ENCODE data around the gene ALDH3B1.

The ALDH3B1 gene

GRCh38 chr11:68030318-68031143 lies 20.4 kb downstream of the ALDH3B1 start, which contains the start of gene NDUFS8:
Gene NDUFS8, plus strand, starts transcription at chr11:68030681. Its CDS starts 1,471 bp downstream, at chr11:68032152.
- no peaks in the 10 kb centered on the region for H3K9me3 Mint-ChIP-seq
- H3K27ac Mint-ChIP-seq = peak within 1 kb of the TSS; percentile 99
- peaks cover 53% of the 10 kb centered on the region for H3K36me3 Mint-ChIP-seq (ENCODE audit: low read depth)
- H3K4me3 Mint-ChIP-seq = peak within 1 kb of the TSS; percentile 95
- H3K27me3 Mint-ChIP-seq = no peaks in the 10 kb centered on the region
- DNase-seq = peak; percentile 98
- peaks cover 26% of the 10 kb centered on the region for H3K4me1 Mint-ChIP-seq (ENCODE audit: low read depth)

DNA sequence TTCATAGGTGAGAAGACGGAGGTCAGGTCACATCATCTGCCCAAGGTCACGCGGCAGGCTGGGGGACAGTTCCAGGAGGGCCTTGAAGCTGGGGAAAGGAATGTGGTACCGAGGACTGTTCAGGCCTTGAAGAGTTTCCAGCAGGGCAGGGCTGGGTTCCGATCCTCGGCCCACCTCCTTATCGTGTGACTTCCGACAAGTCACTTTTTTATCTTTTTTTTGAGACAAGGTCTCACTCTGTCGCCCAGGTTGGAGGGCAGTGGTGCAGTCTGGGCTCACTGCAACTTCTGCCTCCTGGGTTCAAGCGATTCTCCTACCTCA lies 21.0 kb downstream of the ALDH3B1 start:
- Mint-ChIP-seq H3K36me3 (ENCODE audit: low read depth) (peaks cover 54% of the 10 kb centered on the region), H3K9me3 (no peaks in the 10 kb centered on the region), H3K4me1 (ENCODE audit: low read depth) (peaks cover 26% of the 10 kb centered on the region), H3K4me3 (peak overlapping the region; percentile 95), H3K27ac (peak overlapping the region; percentile 99), H3K27me3 (no peaks in the 10 kb centered on the region)
- DNase-seq = no peak

DNA sequence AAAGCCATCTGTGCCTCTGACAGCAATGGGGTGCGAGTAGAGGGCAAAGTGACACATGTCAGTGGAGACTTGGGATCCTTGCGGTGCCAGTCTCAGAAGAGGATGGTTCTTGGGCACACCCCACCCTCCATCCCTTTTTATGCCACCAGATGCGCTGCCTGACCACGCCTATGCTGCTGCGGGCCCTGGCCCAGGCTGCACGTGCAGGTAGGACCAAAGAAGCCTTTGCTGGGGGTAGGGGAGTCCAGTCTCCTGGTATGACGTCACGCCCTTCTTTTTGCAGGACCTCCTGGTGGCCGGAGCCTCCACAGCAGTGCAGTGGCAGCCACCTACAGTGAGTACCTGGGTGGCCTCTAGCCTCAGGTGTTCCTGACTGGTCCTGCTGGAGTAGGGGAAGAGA lies 21.9 kb downstream of the ALDH3B1 start:
- Mint-ChIP-seq H3K27me3 (no peaks in the 10 kb centered on the region), H3K9me3 (no peaks in the 10 kb centered on the region), H3K27ac (peak overlapping the region; percentile 99), H3K4me3 (peak overlapping the region; percentile 95), H3K36me3 (ENCODE audit: low read depth) (peaks cover 59% of the 10 kb centered on the region), H3K4me1 (ENCODE audit: low read depth) (peaks cover 30% of the 10 kb centered on the region)
- DNase-seq = no peak

- Mint-ChIP-seq H3K4me1 (ENCODE audit: low read depth) (peaks cover 36% of the 10 kb centered on the region), H3K27ac (no peak overlapping the region), H3K4me3 (peak overlapping the region; percentile 3), H3K27me3 (no peaks in the 10 kb centered on the region), H3K36me3 (ENCODE audit: low read depth) (peaks cover 61% of the 10 kb centered on the region), H3K9me3 (no peaks in the 10 kb centered on the region)
- DNase-seq = no peak
These were observed 23.0 kb downstream of the ALDH3B1 start for GRCh38 chr11:68032997-68033707.

DNA sequence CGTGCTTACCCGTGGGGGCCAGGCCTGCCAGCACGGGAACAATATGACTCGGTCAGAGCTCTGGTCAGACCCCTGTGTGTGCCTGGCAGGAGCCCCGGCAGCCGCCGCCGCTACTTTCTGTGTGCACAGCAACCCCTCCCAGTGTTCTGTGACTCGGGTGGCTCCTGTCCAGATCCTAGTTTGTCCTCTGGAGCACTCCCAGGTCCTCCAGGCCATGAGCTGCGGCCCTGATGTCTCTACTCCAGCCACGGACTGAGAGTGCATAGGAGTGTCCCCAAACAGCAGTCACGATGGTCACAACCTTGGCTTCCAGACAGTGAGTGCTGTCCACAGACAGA lies 23.6 kb downstream of the ALDH3B1 start:
- H3K27me3 Mint-ChIP-seq = no peaks in the 10 kb centered on the region
- DNase-seq = no peak
- H3K4me3 Mint-ChIP-seq = peak overlapping the region; percentile 3
- H3K27ac Mint-ChIP-seq = no peak overlapping the region
- peaks cover 34% of the 10 kb centered on the region for H3K4me1 Mint-ChIP-seq (ENCODE audit: low read depth)
- peaks cover 61% of the 10 kb centered on the region for H3K36me3 Mint-ChIP-seq (ENCODE audit: low read depth)
- H3K9me3 Mint-ChIP-seq = no peaks in the 10 kb centered on the region

DNA sequence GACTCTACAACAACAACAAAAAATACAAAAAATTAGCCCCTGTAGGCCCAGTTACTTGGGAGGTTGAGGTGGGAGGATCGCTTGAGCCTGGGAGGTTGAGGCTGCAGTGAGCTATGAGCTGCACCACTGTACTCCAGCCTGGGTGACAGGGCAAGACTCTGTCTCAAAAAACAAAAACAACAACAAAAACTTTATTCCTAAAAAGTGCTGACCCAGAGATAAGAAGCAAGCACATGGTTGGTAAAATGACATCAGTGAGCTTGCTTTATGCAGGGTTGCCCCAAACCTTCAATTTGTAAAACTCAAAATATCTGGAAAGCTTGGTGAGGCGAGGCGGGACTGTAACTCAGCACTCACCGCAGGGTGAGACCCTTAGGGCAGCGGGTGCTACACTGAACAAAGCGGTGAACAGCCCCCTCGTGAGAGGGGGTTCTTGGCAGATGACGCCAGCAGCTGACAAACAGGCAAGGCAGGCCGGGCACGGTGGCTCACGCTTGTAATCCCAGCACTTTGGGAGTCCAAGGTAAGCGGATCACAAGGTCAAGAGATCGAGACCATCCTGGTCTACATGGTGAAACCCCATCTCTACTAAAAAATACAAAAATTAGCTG lies 25.2 kb downstream of the ALDH3B1 start:
- Mint-ChIP-seq H3K4me1 (ENCODE audit: low read depth) (peaks cover 26% of the 10 kb centered on the region), H3K27ac (no peak overlapping the region), H3K4me3 (no peak overlapping the region), H3K27me3 (no peaks in the 10 kb centered on the region), H3K36me3 (ENCODE audit: low read depth) (peaks cover 66% of the 10 kb centered on the region), H3K9me3 (no peaks in the 10 kb centered on the region)
- DNase-seq = no peak

- DNase-seq = no peak
- Mint-ChIP-seq H3K4me1 (ENCODE audit: low read depth) (peaks cover 29% of the 10 kb centered on the region), H3K9me3 (no peaks in the 10 kb centered on the region), H3K4me3 (no peak overlapping the region), H3K27ac (peak overlapping the region; percentile 82), H3K36me3 (ENCODE audit: low read depth) (peaks cover 60% of the 10 kb centered on the region), H3K27me3 (no peaks in the 10 kb centered on the region)
These were observed 26.1 kb downstream of the ALDH3B1 start for GRCh38 chr11:68036141-68036716.

DNA sequence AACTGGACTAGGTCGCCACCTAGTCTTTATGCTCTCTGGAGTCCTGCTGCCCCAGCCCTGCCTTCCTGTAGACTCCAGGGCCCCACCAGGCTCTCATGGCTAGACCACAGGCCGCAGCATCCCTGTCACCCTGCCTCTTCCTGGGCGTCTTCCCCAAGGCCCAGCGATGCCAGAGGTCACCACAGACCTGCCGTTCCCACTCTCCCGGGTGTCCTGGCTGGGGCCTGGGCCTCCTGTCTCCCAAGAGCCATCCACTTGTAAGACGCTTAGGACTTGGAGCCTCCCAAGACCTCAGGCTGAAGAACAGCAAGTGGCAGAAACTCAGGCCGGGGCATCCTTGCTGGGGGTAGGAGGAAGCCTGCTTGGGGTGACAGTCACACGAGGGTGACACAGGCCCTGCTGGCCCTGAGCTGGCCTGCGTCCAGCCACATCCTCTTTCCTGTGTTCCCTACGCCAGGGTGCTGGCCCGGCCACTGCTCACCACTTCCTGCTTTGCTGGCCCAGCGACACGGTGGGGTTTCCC lies 26.7 kb downstream of the ALDH3B1 start:
- H3K27ac Mint-ChIP-seq = peak overlapping the region; percentile 82
- H3K36me3 Mint-ChIP-seq (ENCODE audit: low read depth) = peaks cover 59% of the 10 kb centered on the region
- peaks cover 29% of the 10 kb centered on the region for H3K4me1 Mint-ChIP-seq (ENCODE audit: low read depth)
- H3K27me3 Mint-ChIP-seq = no peaks in the 10 kb centered on the region
- no peaks in the 10 kb centered on the region for H3K9me3 Mint-ChIP-seq
- no peak overlapping the region for H3K4me3 Mint-ChIP-seq
- no peak for DNase-seq

GRCh38 chr11:68037411-68038225 lies 27.5 kb downstream of the ALDH3B1 start:
- Mint-ChIP-seq H3K9me3 (no peaks in the 10 kb centered on the region), H3K4me1 (ENCODE audit: low read depth) (peaks cover 30% of the 10 kb centered on the region), H3K27me3 (no peaks in the 10 kb centered on the region), H3K36me3 (ENCODE audit: low read depth) (peaks cover 57% of the 10 kb centered on the region), H3K27ac (peak overlapping the region; percentile 82), H3K4me3 (peak overlapping the region; percentile 41)
- no peak for DNase-seq

GRCh38 chr11:68038226-68038717 lies 28.1 kb downstream of the ALDH3B1 start:
- Mint-ChIP-seq H3K4me1 (ENCODE audit: low read depth) (peaks cover 30% of the 10 kb centered on the region), H3K27ac (peak overlapping the region; percentile 94), H3K9me3 (no peaks in the 10 kb centered on the region), H3K27me3 (no peaks in the 10 kb centered on the region), H3K4me3 (peak overlapping the region; percentile 88), H3K36me3 (ENCODE audit: low read depth) (peaks cover 52% of the 10 kb centered on the region)
- DNase-seq = peak; percentile 44

DNA sequence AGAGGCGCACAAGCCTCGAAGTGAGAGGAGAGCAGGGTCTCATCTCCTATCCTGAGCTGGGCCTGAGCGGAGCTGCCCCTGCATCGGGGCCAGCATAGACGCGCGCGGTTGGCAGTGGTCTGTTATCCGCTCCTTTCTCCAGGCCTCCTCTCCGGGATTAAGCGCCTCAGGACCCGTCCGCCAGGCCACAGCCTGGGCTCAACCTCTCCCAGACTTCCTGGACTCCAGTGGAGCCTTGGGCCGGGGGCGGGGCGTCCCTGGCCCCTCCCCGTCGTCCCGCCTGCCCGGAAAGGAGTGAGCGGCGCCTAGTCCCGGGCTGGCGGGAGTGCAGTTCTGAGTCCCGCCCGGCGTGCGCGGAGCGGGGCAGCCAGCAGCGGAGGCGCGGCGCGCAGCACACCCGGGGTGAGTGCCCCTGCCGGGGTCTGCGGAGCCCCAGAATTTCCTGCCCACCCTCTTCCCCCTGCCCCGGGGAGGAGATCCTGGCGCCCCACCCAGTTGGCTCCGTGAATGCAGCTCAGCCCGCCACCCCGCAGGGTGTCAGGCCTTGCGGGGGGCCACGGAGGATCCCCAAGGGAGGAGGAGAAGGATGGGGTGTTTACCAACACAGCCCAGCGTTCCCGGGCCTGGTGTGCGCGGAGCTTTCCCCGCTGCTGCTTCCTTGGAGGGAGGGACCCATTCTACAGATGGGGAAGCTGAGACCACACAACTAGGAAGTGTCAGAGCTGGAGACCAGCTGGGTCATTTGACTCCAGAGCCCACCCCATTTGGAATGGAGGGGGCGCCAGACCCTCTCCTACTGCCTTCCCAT lies 28.8 kb downstream of the ALDH3B1 start, which contains the start of gene TCIRG1:
Gene TCIRG1 (plus strand): TSS at position 308 of the 808 bp plus-strand sequence. CDS start 2,247 bp downstream, outside the sequence.
- Mint-ChIP-seq H3K9me3 (no peaks in the 10 kb centered on the region), H3K36me3 (ENCODE audit: low read depth) (peaks cover 49% of the 10 kb centered on the region), H3K27ac (peak within 1 kb of the TSS; percentile 94), H3K4me1 (ENCODE audit: low read depth) (peaks cover 30% of the 10 kb centered on the region), H3K27me3 (no peaks in the 10 kb centered on the region), H3K4me3 (peak within 1 kb of the TSS; percentile 88)
- peak; percentile 82 for DNase-seq

GRCh38 chr11:68039526-68040086 lies 29.5 kb downstream of the ALDH3B1 start:
- no peaks in the 10 kb centered on the region for H3K9me3 Mint-ChIP-seq
- no peaks in the 10 kb centered on the region for H3K27me3 Mint-ChIP-seq
- peak overlapping the region; percentile 88 for H3K4me3 Mint-ChIP-seq
- peaks cover 30% of the 10 kb centered on the region for H3K4me1 Mint-ChIP-seq (ENCODE audit: low read depth)
- peaks cover 46% of the 10 kb centered on the region for H3K36me3 Mint-ChIP-seq (ENCODE audit: low read depth)
- no peak for DNase-seq
- peak overlapping the region; percentile 94 for H3K27ac Mint-ChIP-seq

Data from activated T-cell treated with anti-CD3 and anti-CD28 coated beads, Interleukin-2, amount 50 U/mL, for 24 hours (primary cell).